Suprapubic skin (tissue), 4 donors: ENCODE results near the gene IQGAP2. TPM values are rescaled to one million over a fixed set of nuclear protein-coding genes. Genes with fewer than 3 reads are reported as not detected.

Source experiments
- DNase-seq, 2 donors: peaks; one replicate each; pipeline ENCODE4 v3.0.0-alpha.2; 2019; ENCODE audit warnings: low spot score in 2 of 2
- H3K27ac ChIP-seq: fragments of 200-600 bp; sonication (generic); one replicate; pipeline ENCODE4 v1.5.1; 2019
- H3K27me3 ChIP-seq: fragments of 200-600 bp; sonication (generic); one replicate; pipeline ENCODE4 v1.5.1; 2019
- H3K36me3 ChIP-seq: fragments of 200-600 bp; sonication (generic); one replicate; pipeline ENCODE4 v1.5.1; 2019
- H3K4me1 ChIP-seq: fragments of 200-600 bp; sonication (generic); one replicate; pipeline ENCODE4 v1.5.1; 2019
- H3K4me3 ChIP-seq: fragments of 200-600 bp; sonication (generic); one replicate; pipeline ENCODE4 v1.5.1; 2019; ENCODE audit warnings: mild to moderate bottlenecking
- H3K9me3 ChIP-seq: fragments of 200-600 bp; sonication (generic); one replicate; pipeline ENCODE4 v1.5.1; 2019
- CTCF ChIP-seq, 2 donors: fragments of 200-600 bp in 1 of 2; fragments of 450-650 bp in 1 of 2; sonication (generic) in 1 of 2; IDR thresholded peaks; one replicate each; pipeline ENCODE4 v1.5.1; 2016 to 2019; ENCODE audit warnings: antibody characterized with exemption in 2 of 2, mild to moderate bottlenecking in 1 of 2, moderate library complexity in 1 of 2
- EP300 ChIP-seq: sonication (generic); formaldehyde crosslinking; IDR thresholded peaks from one replicate; pipeline ENCODE4 v1.6.1; 2017; ENCODE audit warnings: antibody characterized with exemption
- POLR2A ChIP-seq, 2 donors: fragments of 450-650 bp; IDR thresholded peaks; one replicate each; pipeline ENCODE4 v1.6.1; 2017; ENCODE audit warnings: antibody characterized with exemption in 2 of 2, mild to moderate bottlenecking in 2 of 2, moderate library complexity in 2 of 2
- POLR2AphosphoS5 ChIP-seq, 3 donors: sonication (generic); formaldehyde crosslinking; IDR thresholded peaks; one replicate each; pipeline ENCODE4 v1.6.1; 2017; ENCODE audit warnings: antibody characterized with exemption in 3 of 3
- WGBS: methylation state at CpG from one replicate; pipeline ENCODE4 v1.1.5; 2018; 5-methylcytosine and 5-hydroxymethylcytosine counted together
- total RNA-seq, 4 donors: library from RNA; depleted of rRNA; stranded (reverse); fragments of >200 nt; gene quantifications; one replicate each; pipeline ENCODE4 v1.1.0, GENCODE V29; 2016

Gene IQGAP2
- total RNA-seq, 4 donors from 2014 or later: 10.1 to 49.0 (median 12.8) TPM

DNA sequence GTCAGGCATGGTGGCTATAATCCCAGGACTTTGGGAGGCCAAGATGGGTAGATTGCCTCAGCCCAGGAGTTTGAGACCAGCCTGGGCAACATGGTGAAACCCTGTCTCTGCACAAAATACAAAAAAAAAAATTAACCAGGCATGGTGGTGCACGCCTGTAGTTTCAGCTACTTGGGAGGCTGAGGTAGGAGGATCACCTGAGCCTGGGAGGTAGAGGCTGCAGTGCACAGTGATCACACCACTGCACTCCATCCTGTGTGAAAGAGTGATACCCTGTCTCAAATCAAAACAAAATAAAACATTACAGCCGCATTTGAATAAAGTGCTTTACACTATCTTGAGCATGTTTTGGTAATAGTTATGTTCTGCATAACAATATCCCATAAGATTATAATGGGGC lies 74.0 kb downstream of the IQGAP2 start:
- Histone ChIP-seq H3K27me3 (no peaks in the 10 kb centered on the region), H3K27ac (no peak overlapping the region), H3K4me1 (no peaks in the 10 kb centered on the region), H3K9me3 (no peaks in the 10 kb centered on the region), H3K4me3 (no peak overlapping the region), H3K36me3 (no peaks in the 10 kb centered on the region)
- no peak for TF ChIP-seq EP300
- TF ChIP-seq POLR2AphosphoS5 (IDR thresholded peaks at IDR 0.05): no peak
- TF ChIP-seq CTCF (IDR thresholded peaks at IDR 0.05): no peak
- TF ChIP-seq POLR2A (IDR thresholded peaks at IDR 0.05): no peak
- WGBS: 98% methylated on average over 2 of the region's 2 CpGs
- no peak for DNase-seq

DNA sequence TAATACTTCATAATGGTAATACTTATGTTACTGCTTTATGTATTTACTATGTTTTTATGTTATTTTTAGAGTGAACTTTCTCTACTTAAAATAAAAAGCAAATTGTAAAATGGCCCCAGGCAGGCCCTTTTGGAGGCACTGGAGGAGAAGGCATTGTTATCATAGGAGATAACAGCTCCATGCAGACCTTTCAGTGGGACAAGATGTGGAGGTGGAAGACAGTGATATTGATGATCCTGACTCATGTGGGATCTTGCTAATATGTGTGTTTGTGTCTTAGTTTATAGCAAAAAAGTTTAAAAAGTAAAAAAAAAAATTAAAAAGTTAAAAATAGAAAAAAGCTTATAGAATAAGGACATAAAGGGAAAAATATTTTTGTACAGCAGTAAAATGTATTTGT lies 74.5 kb downstream of the IQGAP2 start:
- H3K4me3 ChIP-seq: no peak overlapping the region
- no peak overlapping the region for H3K27ac ChIP-seq
- H3K27me3 ChIP-seq: no peaks in the 10 kb centered on the region
- H3K4me1 ChIP-seq: no peaks in the 10 kb centered on the region
- TF ChIP-seq POLR2A (IDR thresholded peaks at IDR 0.05) (no peak), CTCF (IDR thresholded peaks at IDR 0.05) (no peak), POLR2AphosphoS5 (IDR thresholded peaks at IDR 0.05) (no peak), EP300 (no peak)
- H3K36me3 ChIP-seq: no peaks in the 10 kb centered on the region
- H3K9me3 ChIP-seq: no peaks in the 10 kb centered on the region
- DNase-seq: no peak

DNA sequence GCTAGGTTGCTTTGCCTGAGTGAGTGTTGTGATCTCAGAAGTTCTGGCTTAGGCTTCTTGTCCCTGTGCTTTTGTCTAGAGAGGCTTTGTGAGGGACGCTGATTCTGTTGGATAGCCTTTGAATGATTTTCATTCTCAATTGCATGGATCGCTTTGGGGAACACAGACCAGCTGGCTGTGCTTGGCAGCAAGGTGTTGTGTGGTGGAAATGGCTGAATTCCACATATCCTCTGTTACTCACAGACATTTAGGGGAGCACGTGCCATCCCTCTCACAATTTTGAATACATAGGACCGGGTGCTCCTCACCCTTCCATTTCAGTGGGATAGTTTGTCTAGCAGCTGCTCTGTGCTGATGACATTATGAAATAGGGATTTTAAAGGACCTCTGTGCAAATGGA lies 76.2 kb downstream of the IQGAP2 start:
- TF ChIP-seq POLR2A (IDR thresholded peaks at IDR 0.05) (no peak), POLR2AphosphoS5 (IDR thresholded peaks at IDR 0.05) (no peak), CTCF (IDR thresholded peaks at IDR 0.05) (no peak), EP300 (no peak)
- WGBS: 83% methylated on average over 4 of the region's 4 CpGs
- no peak for DNase-seq
- H3K9me3 ChIP-seq: no peaks in the 10 kb centered on the region
- no peak overlapping the region for H3K27ac ChIP-seq
- H3K36me3 ChIP-seq: no peaks in the 10 kb centered on the region
- H3K27me3 ChIP-seq: no peaks in the 10 kb centered on the region
- H3K4me1 ChIP-seq: no peaks in the 10 kb centered on the region
- no peak overlapping the region for H3K4me3 ChIP-seq

GRCh38 chr5:76479973-76480667 lies 77.0 kb downstream of the IQGAP2 start:
- no peaks in the 10 kb centered on the region for H3K36me3 ChIP-seq
- no peaks in the 10 kb centered on the region for H3K4me1 ChIP-seq
- DNase-seq: no peak
- no peak overlapping the region for H3K4me3 ChIP-seq
- no peaks in the 10 kb centered on the region for H3K27me3 ChIP-seq
- 81% methylated on average over 4 of the region's 4 CpGs for WGBS
- TF ChIP-seq POLR2AphosphoS5 (IDR thresholded peaks at IDR 0.05) (no peak), EP300 (no peak), CTCF (IDR thresholded peaks at IDR 0.05) (no peak), POLR2A (IDR thresholded peaks at IDR 0.05) (no peak)
- peak overlapping the region; percentile 10 for H3K27ac ChIP-seq
- H3K9me3 ChIP-seq: no peaks in the 10 kb centered on the region

DNA sequence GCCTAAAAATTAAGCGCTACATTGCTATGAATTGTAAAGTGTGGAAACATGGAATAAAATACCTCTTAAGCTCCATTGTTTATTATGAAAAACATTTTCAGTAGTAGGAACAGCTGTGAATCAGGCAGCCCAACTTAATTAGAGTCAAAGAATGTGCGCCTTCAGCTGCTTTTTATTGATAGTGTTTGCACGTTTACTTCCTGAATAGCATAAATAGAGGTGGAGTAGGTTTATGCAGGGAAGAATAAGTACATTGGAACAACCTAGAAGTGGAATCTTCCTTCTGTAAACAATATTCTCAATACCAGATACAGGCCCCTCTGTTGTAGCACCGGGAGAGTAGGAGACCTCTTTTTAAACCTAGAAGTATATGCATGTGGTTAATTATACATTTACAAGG lies 79.9 kb downstream of the IQGAP2 start:
- no peaks in the 10 kb centered on the region for H3K27me3 ChIP-seq
- no peak overlapping the region for H3K4me3 ChIP-seq
- WGBS: 75% methylated on average over 4 of the region's 4 CpGs
- H3K4me1 ChIP-seq: no peaks in the 10 kb centered on the region
- no peak overlapping the region for H3K27ac ChIP-seq
- TF ChIP-seq POLR2AphosphoS5 (IDR thresholded peaks at IDR 0.05) (no peak), CTCF (IDR thresholded peaks at IDR 0.05) (no peak), EP300 (no peak), POLR2A (IDR thresholded peaks at IDR 0.05) (no peak)
- no peaks in the 10 kb centered on the region for H3K36me3 ChIP-seq
- DNase-seq: no peak
- no peaks in the 10 kb centered on the region for H3K9me3 ChIP-seq
